ENCODE measurements around the gene C9. TPM values are rescaled to one million over a fixed set of nuclear protein-coding genes. Genes with fewer than 3 reads are reported as not detected.

Gene C9
- total RNA-seq, 2 experiments from 2014 or later: not detected

- intact Hi-C loops (cut with micrococcal nuclease): no loop called here
- H3K4me1 Mint-ChIP-seq (ENCODE audit: low read depth): peaks cover 9% of the 10 kb centered on the region
- no peak overlapping the region for H3K27ac Mint-ChIP-seq
- H3K36me3 Mint-ChIP-seq (ENCODE audit: low read depth): no peaks in the 10 kb centered on the region
- no peaks in the 10 kb centered on the region for H3K9me3 Mint-ChIP-seq
- H3K4me3 Mint-ChIP-seq: no peak overlapping the region
- no peak for DNase-seq
- H3K27me3 Mint-ChIP-seq (ENCODE audit: low read depth): no peaks in the 10 kb centered on the region
- CTCF ChIA-PET: interaction anchor here (2.6 to 3.2 kb wide), 2 partner anchors 21 to 151 kb away, joined by 10 to 12 read pairs; no protein-coding TSS in a partner anchor
Observed at GRCh38 chr5:39396843-39397242, 32.5 kb upstream of the C9 start.

GRCh38 chr5:39395521-39395920 lies 31.2 kb upstream of the C9 start:
- Mint-ChIP-seq H3K9me3 (no peaks in the 10 kb centered on the region), H3K4me3 (no peak overlapping the region), H3K27me3 (ENCODE audit: low read depth) (no peaks in the 10 kb centered on the region), H3K27ac (no peak overlapping the region), H3K36me3 (ENCODE audit: low read depth) (no peaks in the 10 kb centered on the region), H3K4me1 (ENCODE audit: low read depth) (peaks cover 9% of the 10 kb centered on the region)
- intact Hi-C loops (cut with micrococcal nuclease): no loop called here
- no peak for DNase-seq
- CTCF ChIA-PET: interaction anchor here (1.2 kb wide), 1 partner anchor 178 kb away, joined by 4 read pairs; no protein-coding TSS in a partner anchor

DNA sequence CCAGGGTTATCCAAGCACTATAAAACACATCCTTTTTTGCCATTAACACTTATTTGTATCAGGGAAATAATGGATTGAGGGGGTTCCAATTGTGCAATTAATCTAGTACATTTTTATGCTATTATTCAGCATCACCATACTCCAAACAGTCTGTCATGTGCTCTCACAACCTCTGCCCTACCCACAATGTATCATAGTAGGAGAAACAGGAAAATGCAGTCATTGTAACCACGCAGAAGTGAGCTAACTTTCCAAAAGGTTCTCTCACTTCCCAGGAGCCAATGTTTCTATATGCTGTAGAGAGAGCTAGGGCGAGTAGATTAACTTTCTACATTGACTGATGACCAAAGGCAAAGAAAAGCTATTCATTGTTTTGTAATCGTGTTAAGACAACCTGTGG lies 30.7 kb upstream of the C9 start:
- Mint-ChIP-seq H3K27ac (no peak overlapping the region), H3K4me3 (no peak overlapping the region), H3K4me1 (ENCODE audit: low read depth) (peaks cover 9% of the 10 kb centered on the region), H3K36me3 (ENCODE audit: low read depth) (no peaks in the 10 kb centered on the region), H3K27me3 (ENCODE audit: low read depth) (no peaks in the 10 kb centered on the region), H3K9me3 (no peaks in the 10 kb centered on the region)
- DNase-seq: no peak
- CTCF ChIA-PET: no interaction called here
- intact Hi-C loops (cut with micrococcal nuclease): no loop called here

- Mint-ChIP-seq H3K36me3 (ENCODE audit: low read depth) (no peaks in the 10 kb centered on the region), H3K9me3 (no peaks in the 10 kb centered on the region), H3K27ac (no peak overlapping the region), H3K27me3 (ENCODE audit: low read depth) (no peaks in the 10 kb centered on the region), H3K4me1 (ENCODE audit: low read depth) (no peaks in the 10 kb centered on the region), H3K4me3 (no peak overlapping the region)
- intact Hi-C loops (cut with micrococcal nuclease): no loop called here
- DNase-seq: no peak
- CTCF ChIA-PET: no interaction called here
Observed at GRCh38 chr5:39390945-39391344, 26.6 kb upstream of the C9 start.

- CTCF ChIA-PET: no interaction called here
- H3K27me3 Mint-ChIP-seq (ENCODE audit: low read depth): no peaks in the 10 kb centered on the region
- intact Hi-C loops (cut with micrococcal nuclease): no loop called here
- no peak overlapping the region for H3K27ac Mint-ChIP-seq
- no peak for DNase-seq
- H3K4me3 Mint-ChIP-seq: no peak overlapping the region
- no peaks in the 10 kb centered on the region for H3K9me3 Mint-ChIP-seq
- no peaks in the 10 kb centered on the region for H3K36me3 Mint-ChIP-seq (ENCODE audit: low read depth)
- no peaks in the 10 kb centered on the region for H3K4me1 Mint-ChIP-seq (ENCODE audit: low read depth)
Observed at GRCh38 chr5:39387293-39387692, 23.0 kb upstream of the C9 start.

DNA sequence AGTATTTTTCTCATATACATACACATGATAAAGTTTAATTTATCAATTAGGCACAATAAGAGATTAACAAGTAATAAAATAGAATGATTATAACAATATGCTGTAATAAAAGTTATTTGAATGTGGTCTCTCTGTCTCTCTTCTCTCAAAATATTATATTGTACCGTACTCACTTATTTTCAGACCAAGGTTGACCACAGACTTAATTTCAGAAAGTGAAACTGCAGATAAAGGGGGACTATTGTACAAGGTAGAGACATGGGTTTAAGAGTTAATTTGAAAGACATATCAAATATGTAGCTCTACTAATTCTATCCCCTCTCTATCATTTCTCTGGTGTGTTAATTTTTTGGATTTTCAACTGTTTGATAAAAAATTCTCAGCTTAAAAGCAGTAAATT lies 20.0 kb upstream of the C9 start:
- Mint-ChIP-seq H3K27ac (no peak overlapping the region), H3K9me3 (no peaks in the 10 kb centered on the region)
- no peak for DNase-seq

GRCh38 chr5:39381376-39381775 lies 17.1 kb upstream of the C9 start:
- CTCF ChIA-PET: interaction anchor here (0.6 to 1.6 kb wide), 2 partner anchors 43 to 166 kb away, joined by 3 to 6 read pairs; no protein-coding TSS in a partner anchor

More for the DNA sequence above, 20.0 kb upstream of the C9 start:
- Mint-ChIP-seq H3K4me1 (ENCODE audit: low read depth) (no peaks in the 10 kb centered on the region), H3K4me3 (no peak overlapping the region), H3K36me3 (ENCODE audit: low read depth) (no peaks in the 10 kb centered on the region), H3K27me3 (ENCODE audit: low read depth) (no peaks in the 10 kb centered on the region)
- intact Hi-C loops (cut with micrococcal nuclease): no loop called here
- CTCF ChIA-PET: interaction anchor here (0.5 to 2.0 kb wide), 2 partner anchors 8 to 326 kb away, joined by 3 to 10 read pairs; no protein-coding TSS in a partner anchor

GRCh38 chr5:39379693-39380092 lies 15.4 kb upstream of the C9 start:
- H3K27me3 Mint-ChIP-seq (ENCODE audit: low read depth): no peaks in the 10 kb centered on the region
- no peaks in the 10 kb centered on the region for H3K4me1 Mint-ChIP-seq (ENCODE audit: low read depth)
- intact Hi-C loops (cut with micrococcal nuclease): loop anchor here (5.0 kb wide), 1 partner anchor 227 kb away; no protein-coding TSS in a partner anchor
- no peak for DNase-seq
- no peak overlapping the region for H3K27ac Mint-ChIP-seq
- CTCF ChIA-PET: interaction anchor here (0.6 to 1.0 kb wide), 4 partner anchors 44 to 170 kb away, joined by 3 to 5 read pairs (median 3); no protein-coding TSS in a partner anchor
- H3K9me3 Mint-ChIP-seq: no peaks in the 10 kb centered on the region
- no peaks in the 10 kb centered on the region for H3K36me3 Mint-ChIP-seq (ENCODE audit: low read depth)
- H3K4me3 Mint-ChIP-seq: no peak overlapping the region

More at GRCh38 chr5:39381376-39381775, 17.1 kb upstream of the C9 start:
- Mint-ChIP-seq H3K36me3 (ENCODE audit: low read depth) (no peaks in the 10 kb centered on the region), H3K4me3 (no peak overlapping the region), H3K27me3 (ENCODE audit: low read depth) (no peaks in the 10 kb centered on the region), H3K27ac (no peak overlapping the region), H3K4me1 (ENCODE audit: low read depth) (no peaks in the 10 kb centered on the region), H3K9me3 (no peaks in the 10 kb centered on the region)
- intact Hi-C loops (cut with micrococcal nuclease): no loop called here
- no peak for DNase-seq

- intact Hi-C loops (cut with micrococcal nuclease): loop anchor here (2.0 to 5.0 kb wide), 2 partner anchors 161 to 225 kb away; no protein-coding TSS in a partner anchor
- CTCF ChIA-PET: interaction anchor here (0.9 to 3.9 kb wide), 5 partner anchors 29 to 235 kb away, joined by 3 to 49 read pairs (median 4); no protein-coding TSS in a partner anchor
- no peak for DNase-seq
- Mint-ChIP-seq H3K9me3 (no peaks in the 10 kb centered on the region), H3K27ac (no peak overlapping the region), H3K4me3 (no peak overlapping the region), H3K27me3 (ENCODE audit: low read depth) (no peaks in the 10 kb centered on the region), H3K36me3 (ENCODE audit: low read depth) (no peaks in the 10 kb centered on the region), H3K4me1 (ENCODE audit: low read depth) (no peaks in the 10 kb centered on the region)
Observed at GRCh38 chr5:39377613-39378012, 13.3 kb upstream of the C9 start.

DNA sequence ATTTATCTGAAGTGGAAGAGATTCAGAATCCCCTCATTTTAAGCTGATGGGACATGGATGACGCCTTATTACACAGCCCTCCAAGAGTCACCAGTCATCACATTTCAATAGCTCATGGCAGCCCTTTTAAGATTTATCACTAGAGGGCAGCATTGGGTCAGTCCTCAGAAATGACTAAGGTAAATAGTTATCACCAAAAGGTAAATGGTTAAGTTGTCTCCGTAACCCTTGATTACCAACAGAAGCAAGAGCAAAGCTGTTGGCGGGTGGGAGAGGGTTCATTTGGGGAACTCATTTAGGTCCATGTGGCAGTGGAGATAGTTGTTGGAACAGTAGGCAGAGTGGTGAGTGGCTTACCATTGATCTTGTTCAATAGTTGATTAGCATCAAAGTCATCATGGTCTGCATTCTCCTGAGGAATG lies 12.0 kb upstream of the C9 start:
- Mint-ChIP-seq H3K4me1 (ENCODE audit: low read depth) (no peaks in the 10 kb centered on the region), H3K27ac (no peak overlapping the region), H3K36me3 (ENCODE audit: low read depth) (no peaks in the 10 kb centered on the region), H3K27me3 (ENCODE audit: low read depth) (no peaks in the 10 kb centered on the region), H3K4me3 (no peak overlapping the region), H3K9me3 (no peaks in the 10 kb centered on the region)
- peak; percentile 65 for DNase-seq
- CTCF ChIA-PET: interaction anchor here (0.7 to 3.9 kb wide), 44 partner anchors 9 to 758 kb away, joined by 3 to 49 read pairs (median 4); partner anchors contain the start of genes C9 and DAB2
- intact Hi-C loops (cut with micrococcal nuclease): loop anchor here (1.0 to 5.0 kb wide), 4 partner anchors 160 to 224 kb away; no protein-coding TSS in a partner anchor

GRCh38 chr5:39373791-39374190 lies 9.5 kb upstream of the C9 start:
- CTCF ChIA-PET: interaction anchor here (0.7 to 1.1 kb wide), 5 partner anchors 90 to 452 kb away, joined by 3 to 5 read pairs (median 3); no protein-coding TSS in a partner anchor
- Mint-ChIP-seq H3K4me3 (no peak overlapping the region), H3K36me3 (ENCODE audit: low read depth) (no peaks in the 10 kb centered on the region), H3K27ac (no peak overlapping the region), H3K9me3 (no peaks in the 10 kb centered on the region), H3K4me1 (ENCODE audit: low read depth) (no peaks in the 10 kb centered on the region), H3K27me3 (ENCODE audit: low read depth) (no peaks in the 10 kb centered on the region)
- intact Hi-C loops (cut with micrococcal nuclease): no loop called here
- DNase-seq: no peak

GRCh38 chr5:39371367-39371635 lies 7.0 kb upstream of the C9 start:
- H3K27ac Mint-ChIP-seq: no peak overlapping the region
- CTCF ChIA-PET: interaction anchor here (0.7 to 1.1 kb wide), 2 partner anchors 13 to 154 kb away, joined by 3 read pairs; no protein-coding TSS in a partner anchor
- no peaks in the 10 kb centered on the region for H3K36me3 Mint-ChIP-seq (ENCODE audit: low read depth)
- DNase-seq: no peak
- H3K4me3 Mint-ChIP-seq: no peak overlapping the region
- H3K27me3 Mint-ChIP-seq (ENCODE audit: low read depth): no peaks in the 10 kb centered on the region
- no peaks in the 10 kb centered on the region for H3K9me3 Mint-ChIP-seq
- intact Hi-C loops (cut with micrococcal nuclease): no loop called here
- no peaks in the 10 kb centered on the region for H3K4me1 Mint-ChIP-seq (ENCODE audit: low read depth)
